HFF-Myc (cell line): ENCODE data around the gene ETS2.

Source experiments
- DNase-seq: peaks from one replicate; pipeline ENCODE4 v3.0.0-alpha.2; 2011; ENCODE audit warnings: low read depth; ENCODE audit errors: extremely low read depth
- H3K4me3 ChIP-seq: replicated peaks from 2 replicates; pipeline ENCODE4 v1.5.1; 2011; ENCODE audit warnings: low read depth, mild to moderate bottlenecking, control low read depth, low read length
- CTCF ChIP-seq: IDR thresholded peaks from 2 replicates; pipeline ENCODE4 v1.5.1; 2012; ENCODE audit warnings: mild to moderate bottlenecking, low read depth, low read length, control low read depth; ENCODE audit errors: missing control alignments

The ETS2 gene

GRCh38 chr21:38794978-38795377 is 10.8 kb upstream of the ETS2 start:
- H3K4me3 ChIP-seq, result no peak overlapping the region
- DNase-seq, result no peak
- TF ChIP-seq CTCF, result no peak

GRCh38 chr21:38795475-38795874 is 10.3 kb upstream of the ETS2 start:
- DNase-seq, result no peak
- no peak overlapping the region for H3K4me3 ChIP-seq
- TF ChIP-seq CTCF, result no peak

GRCh38 chr21:38796424-38796823 is 9.3 kb upstream of the ETS2 start:
- DNase-seq, result no peak

GRCh38 chr21:38797470-38797869 is 8.3 kb upstream of the ETS2 start:
- no peak overlapping the region for H3K4me3 ChIP-seq
- TF ChIP-seq CTCF, result no peak
- no peak for DNase-seq

More at GRCh38 chr21:38796424-38796823, 9.3 kb upstream of the ETS2 start:
- TF ChIP-seq CTCF, result no peak
- no peak overlapping the region for H3K4me3 ChIP-seq

- TF ChIP-seq CTCF, result no peak
- no peak for DNase-seq
- H3K4me3 ChIP-seq, result no peak overlapping the region
Observed at GRCh38 chr21:38798081-38798480, 7.6 kb upstream of the ETS2 start.

GRCh38 chr21:38798481-38798882 is 7.2 kb upstream of the ETS2 start:
- DNase-seq, result no peak
- TF ChIP-seq CTCF, result no peak
- no peak overlapping the region for H3K4me3 ChIP-seq

GRCh38 chr21:38800046-38800758 is 5.5 kb upstream of the ETS2 start:
- no peak for TF ChIP-seq CTCF
- no peak for DNase-seq
- H3K4me3 ChIP-seq, result no peak overlapping the region
